Colonic mucosa (tissue), 4 donors: ENCODE data around the gene ARPC5. TPM values are rescaled to one million over a fixed set of nuclear protein-coding genes. Genes with fewer than 3 reads are reported as not detected.

ENCODE experiments used
- DNase-seq: peaks from one replicate; pipeline ENCODE4 v3.0.0-alpha.2; 2020
- H3K27ac ChIP-seq: fragments of 200-600 bp; one replicate; pipeline ENCODE4 v1.8.0; 2021
- H3K27me3 ChIP-seq: fragments of 200-600 bp; one replicate; pipeline ENCODE4 v1.8.0; 2021
- H3K36me3 ChIP-seq: fragments of 200-600 bp; one replicate; pipeline ENCODE4 v1.8.0; 2021
- H3K4me1 ChIP-seq: fragments of 200-600 bp; one replicate; pipeline ENCODE4 v1.8.0; 2021; ENCODE audit warnings: mild to moderate bottlenecking
- H3K4me3 ChIP-seq: fragments of 200-600 bp; one replicate; pipeline ENCODE4 v1.8.0; 2021
- H3K9ac ChIP-seq, 2 donors: one replicate each; pipeline ENCODE4 v1.7.0; 2013; ENCODE audit warnings: control low read depth in 2 of 2, low read depth in 2 of 2, low read length in 2 of 2
- H3K9me3 ChIP-seq: fragments of 200-600 bp; one replicate; pipeline ENCODE4 v1.8.0; 2021
- CTCF ChIP-seq: fragments of 200-600 bp; IDR thresholded peaks from one replicate; pipeline ENCODE4 v1.8.0; 2022; ENCODE audit warnings: antibody characterized with exemption, mild to moderate bottlenecking
- intact Hi-C: fragments of 100-400 bp; cut with DNase I; formaldehyde crosslinking; loops from one replicate; pipeline ENCODE4 v1.14.1; 2022
- total RNA-seq, 2 donors: library from RNA; stranded (reverse); fragmentation: NEBNext Ultra II Directional in 1 of 2; extraction: Animal tissue kit (Norgen Biotek cat#: 25700) in 1 of 2; gene quantifications; one replicate each; pipeline ENCODE4 v1.2.1, GENCODE V29; 2021
- donor health status: healthy.
- donor health status: DM: no; HTN: no; CAD: no.
- donor health status: DM: no; HTN: no; CAD: no.

Gene ARPC5
- total RNA-seq, 2 donors from 2014 or later, result 147 to 189 TPM

DNA sequence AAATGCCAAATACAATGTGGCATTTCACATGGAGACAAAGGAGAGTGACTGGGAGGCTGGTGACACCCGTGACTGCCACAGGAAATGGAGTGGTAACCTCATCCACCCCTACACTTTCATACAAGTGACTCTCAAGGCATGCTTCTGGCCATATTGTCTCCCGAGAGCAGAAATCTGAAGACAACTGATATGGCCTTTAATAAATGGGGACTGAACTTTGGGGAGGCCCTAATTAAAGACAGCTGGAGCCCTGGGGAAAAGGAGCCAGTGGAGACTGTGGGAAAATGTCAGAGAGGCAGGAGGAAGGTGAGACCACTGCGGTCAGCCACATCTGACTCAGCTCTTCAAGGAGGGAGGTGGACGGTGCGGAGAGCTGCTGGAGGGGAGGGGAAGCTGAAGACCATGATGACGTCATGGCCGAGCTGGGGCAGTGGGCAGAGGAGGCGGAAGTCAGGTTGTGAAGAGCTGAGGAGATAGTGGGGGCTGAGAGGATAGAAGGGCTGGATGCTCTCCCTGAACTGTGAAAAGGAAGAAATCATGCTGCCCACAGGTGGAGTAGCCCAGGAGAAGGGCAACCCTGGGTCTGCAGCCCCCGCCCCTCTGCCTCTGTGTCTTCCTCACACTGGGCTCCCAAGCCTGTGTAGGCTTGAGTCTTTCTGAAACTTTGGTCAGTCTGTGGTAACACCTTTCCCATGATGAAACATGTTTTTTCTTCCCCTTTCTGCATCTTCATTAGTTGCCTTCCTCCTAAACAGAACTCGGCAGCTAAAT, 31.4 kb downstream of the ARPC5 start:
- H3K27me3 ChIP-seq, result no peaks in the 10 kb centered on the region
- no peak for DNase-seq
- no peaks in the 10 kb centered on the region for H3K36me3 ChIP-seq
- H3K27ac ChIP-seq, result peak overlapping the region; percentile 32
- TF ChIP-seq CTCF, result no peak
- intact Hi-C loops, result no loop called here
- no peaks in the 10 kb centered on the region for H3K4me1 ChIP-seq
- no peaks in the 10 kb centered on the region for H3K9me3 ChIP-seq
- H3K9ac ChIP-seq, result no peak overlapping the region
- no peak overlapping the region for H3K4me3 ChIP-seq

- no peaks in the 10 kb centered on the region for H3K36me3 ChIP-seq
- intact Hi-C loops, result no loop called here
- H3K27ac ChIP-seq, result peak overlapping the region; percentile 42
- TF ChIP-seq CTCF, result no peak
- H3K4me1 ChIP-seq, result no peaks in the 10 kb centered on the region
- H3K4me3 ChIP-seq, result no peak overlapping the region
- H3K9me3 ChIP-seq, result no peaks in the 10 kb centered on the region
- H3K27me3 ChIP-seq, result no peaks in the 10 kb centered on the region
- no peak overlapping the region for H3K9ac ChIP-seq
- DNase-seq, result no peak
Observed at GRCh38 chr1:183602510-183602909, 33.1 kb downstream of the ARPC5 start.

- H3K27me3 ChIP-seq, result no peaks in the 10 kb centered on the region
- no peak for TF ChIP-seq CTCF
- no peak overlapping the region for H3K27ac ChIP-seq
- H3K9ac ChIP-seq, result no peak overlapping the region
- H3K36me3 ChIP-seq, result no peaks in the 10 kb centered on the region
- H3K4me3 ChIP-seq, result no peak overlapping the region
- no peaks in the 10 kb centered on the region for H3K4me1 ChIP-seq
- no peaks in the 10 kb centered on the region for H3K9me3 ChIP-seq
- no peak for DNase-seq
- intact Hi-C loops, result no loop called here
Observed at GRCh38 chr1:183600634-183601033, 34.9 kb downstream of the ARPC5 start.

DNA sequence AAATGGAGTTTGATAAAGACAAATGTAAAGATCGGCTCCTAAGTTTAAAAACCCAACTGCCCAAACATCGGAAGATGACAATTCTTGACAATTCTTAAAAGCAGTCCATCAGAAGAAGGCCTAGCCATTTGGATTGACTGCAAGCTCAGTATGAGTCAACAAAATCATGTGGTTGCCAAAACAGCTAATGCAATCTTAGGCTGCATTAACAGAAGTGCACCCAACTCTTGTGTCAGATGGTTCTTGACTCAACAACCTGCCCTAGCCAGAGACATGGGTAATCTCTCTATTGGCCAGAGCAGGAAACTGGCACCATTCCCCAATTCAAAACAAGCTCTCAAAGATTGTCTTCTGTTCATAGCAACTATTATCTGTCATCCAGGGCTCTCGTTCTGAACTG, 35.4 kb downstream of the ARPC5 start:
- H3K4me1 ChIP-seq, result no peaks in the 10 kb centered on the region
- no peak overlapping the region for H3K9ac ChIP-seq
- no peaks in the 10 kb centered on the region for H3K9me3 ChIP-seq
- no peaks in the 10 kb centered on the region for H3K27me3 ChIP-seq
- no peak for TF ChIP-seq CTCF
- no peaks in the 10 kb centered on the region for H3K36me3 ChIP-seq
- intact Hi-C loops, result no loop called here
- no peak for DNase-seq
- no peak overlapping the region for H3K4me3 ChIP-seq
- no peak overlapping the region for H3K27ac ChIP-seq

- Histone ChIP-seq H3K9me3 (no peaks in the 10 kb centered on the region), H3K27ac (peak overlapping the region; percentile 15), H3K4me3 (no peak overlapping the region), H3K9ac (no peak overlapping the region), H3K36me3 (no peaks in the 10 kb centered on the region), H3K27me3 (no peaks in the 10 kb centered on the region), H3K4me1 (no peaks in the 10 kb centered on the region)
- DNase-seq, result no peak
- TF ChIP-seq CTCF, result no peak
- intact Hi-C loops, result no loop called here
Observed at GRCh38 chr1:183598386-183598785, 37.2 kb downstream of the ARPC5 start.
